Inflammatory macrophage treated with lipopolysaccharide for 1 hour (primary cell): Measurements from ENCODE around the gene PPP2R3A.
A peak's percentile ranks its signal among the peaks of the same experiment; 100 is the strongest.
"Not testable (repeated sequence)": the region's sequence is repeated elsewhere in the genome, so short reads cannot be mapped to it uniquely, and the experiment has no call there.

Experiments
- DNase-seq, 2 donors: peaks; one replicate each; pipeline ENCODE4 v3.0.0-alpha.2; 2020 to 2022

PPP2R3A gene

DNA sequence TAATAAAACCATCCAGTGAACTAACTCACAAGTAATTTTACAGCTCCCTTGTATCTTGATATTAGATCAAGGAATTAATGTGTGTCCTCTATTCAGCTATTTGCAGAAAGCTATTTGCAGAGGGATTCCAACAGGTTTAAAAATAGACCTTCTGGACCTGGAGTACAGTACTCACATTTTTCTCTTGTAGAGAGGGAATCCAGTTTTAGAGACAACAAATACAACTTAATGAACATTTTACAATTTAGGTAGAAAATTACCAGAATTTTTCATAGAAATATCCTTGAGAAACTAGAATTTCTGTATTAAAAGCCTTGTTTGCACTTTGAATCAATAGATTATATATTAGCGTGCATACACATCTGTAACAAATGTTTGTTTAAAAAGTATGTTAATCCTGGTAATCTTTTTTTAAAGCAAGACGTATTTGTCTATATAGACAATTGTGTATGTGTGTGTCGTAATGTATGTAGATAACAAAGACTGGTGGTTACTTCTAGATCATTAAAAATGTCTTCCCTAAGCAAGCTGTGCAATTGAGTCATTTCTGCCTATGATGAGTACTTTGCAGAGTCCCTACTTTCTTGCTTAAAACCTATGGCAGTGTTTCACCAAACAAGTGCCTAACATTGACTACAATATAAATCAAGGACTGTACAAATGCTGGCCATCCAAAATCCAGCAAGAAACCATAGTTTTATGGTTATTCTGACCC lies 57.9 kb downstream of the PPP2R3A start:
- DNase-seq = no peak

DNA sequence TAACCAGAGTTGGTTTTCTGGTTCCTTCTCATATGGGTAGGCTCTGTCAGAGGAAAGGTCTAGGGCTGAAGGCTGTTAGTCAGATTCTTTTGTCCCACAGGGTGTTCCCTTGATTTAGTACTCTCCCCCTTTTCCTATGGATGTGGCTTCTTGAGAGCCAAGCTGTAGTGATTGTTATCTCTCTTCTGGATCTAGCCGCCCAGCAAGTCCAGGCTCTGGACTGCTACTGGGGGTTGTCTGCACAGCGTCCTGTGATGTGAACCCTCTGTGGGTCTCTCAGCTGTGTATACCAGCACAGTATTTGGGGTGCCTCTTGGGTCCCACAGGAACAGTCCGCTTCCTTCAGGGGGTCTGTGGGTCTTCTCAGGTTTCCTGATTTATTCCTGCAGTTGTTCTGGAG lies 70.8 kb downstream of the PPP2R3A start:
- DNase-seq = no peak

DNA sequence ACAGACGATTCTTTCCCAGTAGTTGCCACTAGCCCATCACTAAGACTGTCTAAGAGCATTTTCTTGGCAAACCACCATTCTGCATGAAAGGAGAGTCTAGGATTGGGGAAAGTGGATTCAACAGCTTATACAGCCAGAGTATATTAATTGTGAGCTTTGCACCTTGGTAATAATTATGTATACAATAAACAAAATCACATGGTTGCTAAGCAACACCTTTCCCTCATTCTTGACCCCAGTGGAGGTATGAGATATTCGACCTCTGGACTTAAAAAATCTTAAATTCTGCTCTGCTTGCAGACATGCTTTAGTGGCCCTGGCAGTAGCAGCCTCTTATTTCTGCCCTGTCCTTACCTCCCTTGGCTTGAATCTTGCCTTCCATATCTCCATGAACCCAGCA lies 73.1 kb downstream of the PPP2R3A start:
- no peak for DNase-seq

DNA sequence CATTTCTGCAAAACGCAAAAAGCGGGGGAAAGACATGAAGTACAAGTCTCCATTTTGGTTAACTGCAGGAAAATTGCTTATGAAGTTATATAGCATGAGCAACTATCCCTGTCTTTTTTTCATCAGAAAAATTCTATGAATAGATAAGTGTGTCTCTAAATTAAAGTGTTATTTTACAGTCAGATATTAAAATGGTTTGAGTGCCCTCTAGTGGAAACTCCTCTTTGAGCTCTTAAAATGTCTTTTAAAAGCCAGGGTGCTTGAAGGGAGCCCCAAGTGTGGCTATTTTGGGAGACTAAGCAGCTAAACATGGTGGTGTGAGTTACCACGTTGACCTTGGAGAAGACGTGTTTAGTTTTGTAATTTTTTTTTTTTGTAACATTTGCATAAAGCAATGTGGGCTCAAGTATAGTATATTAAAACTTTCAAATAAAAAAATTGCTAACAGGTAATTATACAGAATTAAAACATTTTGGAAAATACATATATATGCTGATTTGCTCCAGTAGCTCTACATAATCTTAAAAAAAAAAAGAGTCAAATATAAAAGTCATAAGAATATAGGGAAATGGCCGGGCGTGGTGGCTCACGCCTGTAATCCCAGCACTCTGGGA lies 77.2 kb downstream of the PPP2R3A start:
- peak; percentile 25 to 83 for DNase-seq

DNA sequence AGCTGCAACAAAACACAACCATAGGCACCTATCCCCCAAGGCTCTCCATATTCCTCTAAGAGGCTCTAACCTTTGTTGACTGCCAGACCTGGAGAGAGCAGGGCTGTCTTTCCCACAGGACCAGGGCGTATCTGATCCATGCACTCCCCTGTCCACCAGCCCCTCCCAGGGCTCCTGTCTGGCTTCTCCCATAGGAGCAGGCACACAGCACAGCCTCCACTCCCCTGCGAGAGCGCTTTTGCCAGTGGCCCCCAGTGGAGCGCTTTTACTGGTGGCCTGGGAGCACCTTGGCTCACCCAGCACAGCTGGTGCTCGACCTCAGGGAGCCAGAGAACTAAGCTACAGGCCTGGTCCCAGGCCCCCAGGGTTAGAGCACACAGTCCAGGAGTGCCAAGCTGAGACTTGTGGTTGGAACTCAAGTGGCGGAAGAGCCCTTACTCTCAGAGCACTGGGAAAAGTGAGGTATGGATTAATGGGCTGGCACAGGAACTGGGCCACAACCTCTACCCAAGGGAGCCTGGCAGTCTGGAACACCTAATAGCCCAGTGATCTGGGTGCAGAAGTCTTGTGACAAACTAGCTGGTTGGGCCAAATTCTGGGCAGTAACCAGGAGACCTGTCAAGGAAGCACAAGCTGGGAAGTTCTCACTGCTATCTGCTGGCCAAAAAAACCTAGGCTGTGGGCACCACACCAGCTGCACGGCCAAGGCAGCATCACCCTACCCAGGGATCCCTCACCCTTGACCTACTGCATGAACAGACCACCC lies 79.6 kb downstream of the PPP2R3A start:
- no peak for DNase-seq

DNA sequence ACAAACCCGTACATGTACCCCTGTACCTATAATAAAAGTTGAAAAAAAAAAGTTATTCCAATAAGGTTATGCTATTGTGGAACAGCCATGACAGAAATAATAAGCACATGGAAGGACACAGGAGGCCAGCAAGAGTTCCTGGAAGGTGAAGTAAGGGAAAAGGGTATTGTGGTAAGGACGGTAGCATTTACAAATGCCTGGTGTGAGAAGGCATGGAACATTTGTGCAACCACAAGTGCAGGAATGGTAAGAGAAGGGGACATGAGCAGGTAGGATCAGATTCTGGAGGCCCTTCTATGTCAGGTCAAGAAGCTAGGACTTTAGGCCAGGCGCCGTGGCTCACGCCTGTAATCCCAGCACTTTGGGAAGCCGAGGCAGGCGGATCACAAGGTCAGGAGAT lies 82.5 kb downstream of the PPP2R3A start:
- no peak for DNase-seq

DNA sequence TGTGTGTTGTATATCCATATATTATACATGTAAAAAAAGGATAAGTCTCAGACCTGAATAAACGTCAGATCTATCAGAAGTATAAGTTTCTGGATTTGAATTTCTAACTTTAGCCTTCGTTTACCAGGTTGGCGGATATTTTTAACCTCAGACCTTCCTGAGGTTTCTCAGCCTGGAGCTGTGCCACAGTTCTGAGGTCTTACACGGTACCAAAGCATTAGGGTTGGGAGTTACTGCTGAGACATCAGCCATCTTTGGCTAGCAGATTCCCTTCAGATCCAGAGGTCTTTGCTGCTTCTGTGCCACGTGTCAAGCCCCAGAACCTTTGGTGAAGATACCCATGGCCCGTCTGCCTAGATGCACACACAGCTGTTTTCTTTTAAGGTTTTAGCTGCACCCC lies 84.7 kb downstream of the PPP2R3A start:
- DNase-seq = no peak

DNA sequence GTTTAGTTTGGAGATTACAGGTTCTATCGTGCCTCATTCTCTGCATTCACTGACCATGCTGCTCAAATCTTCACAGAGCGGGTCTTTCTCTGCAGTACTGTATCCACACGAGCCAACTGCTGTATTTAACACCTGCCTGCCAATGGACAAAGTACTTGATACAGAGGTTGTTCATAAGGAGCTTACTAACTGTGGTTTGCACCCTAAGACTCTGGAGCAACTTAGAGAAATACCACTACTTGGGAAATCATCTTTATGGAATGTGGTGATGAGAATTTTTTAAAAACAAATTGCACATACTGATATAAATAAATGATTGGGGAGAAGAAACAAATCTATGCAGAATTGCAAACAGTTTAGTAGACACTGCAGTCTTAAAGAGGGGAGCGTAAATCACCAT lies 90.0 kb downstream of the PPP2R3A start:
- DNase-seq = no peak

DNA sequence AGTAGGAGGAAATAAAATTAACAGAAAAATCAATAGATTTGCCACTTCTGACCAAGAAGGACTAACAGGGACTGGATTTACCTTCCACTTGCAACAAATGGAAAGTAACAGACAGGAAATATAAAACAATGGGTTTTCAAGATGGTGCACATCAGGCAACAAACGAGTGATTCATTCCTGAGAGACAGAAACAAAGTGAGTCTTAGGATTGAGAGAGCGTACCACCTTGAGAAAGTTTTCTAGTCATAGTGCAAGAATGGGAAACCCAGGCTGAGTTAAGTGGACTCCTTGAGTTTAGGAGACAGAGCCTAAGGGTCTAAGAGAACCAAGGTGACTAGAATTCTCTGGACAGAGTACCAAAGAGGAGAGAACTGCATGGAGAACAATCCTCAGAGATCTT lies 101.7 kb downstream of the PPP2R3A start:
- DNase-seq = no peak

DNA sequence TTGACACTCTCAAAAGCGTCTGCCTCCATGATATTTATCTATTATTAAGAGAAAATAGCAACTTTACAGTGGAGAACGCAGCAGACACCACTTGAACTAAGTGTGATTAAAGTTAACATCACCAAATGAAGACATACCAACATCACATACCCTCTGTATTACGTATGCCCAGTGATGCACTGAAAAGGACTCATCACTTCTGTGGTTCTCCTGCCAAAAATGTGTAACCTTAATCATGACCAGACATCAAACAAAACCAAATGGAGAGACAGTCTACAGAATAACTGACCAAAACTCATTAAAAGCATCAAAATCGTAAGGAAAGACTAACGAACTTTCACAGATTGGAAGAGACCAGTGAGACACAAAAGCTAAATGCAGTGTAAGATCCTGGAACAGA lies 103.2 kb downstream of the PPP2R3A start:
- DNase-seq = no peak

DNA sequence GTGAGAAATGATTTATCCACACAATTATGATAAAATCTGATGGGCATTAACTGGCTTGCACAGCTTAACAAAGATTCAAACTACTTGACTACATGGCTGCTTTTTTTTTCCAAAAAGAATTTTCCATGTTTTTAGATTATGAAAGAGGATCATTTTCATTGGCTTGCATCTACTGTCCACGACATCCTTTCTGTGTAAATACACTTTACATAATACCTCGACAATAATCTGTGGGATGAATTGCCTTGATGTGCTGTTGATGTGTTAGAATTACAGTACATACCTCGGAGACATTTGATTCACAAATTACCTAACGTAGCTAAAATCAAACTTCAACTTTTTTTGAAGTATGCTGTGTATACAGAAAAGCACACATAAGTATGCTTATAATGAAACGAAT lies 104.4 kb downstream of the PPP2R3A start:
- no peak for DNase-seq

DNA sequence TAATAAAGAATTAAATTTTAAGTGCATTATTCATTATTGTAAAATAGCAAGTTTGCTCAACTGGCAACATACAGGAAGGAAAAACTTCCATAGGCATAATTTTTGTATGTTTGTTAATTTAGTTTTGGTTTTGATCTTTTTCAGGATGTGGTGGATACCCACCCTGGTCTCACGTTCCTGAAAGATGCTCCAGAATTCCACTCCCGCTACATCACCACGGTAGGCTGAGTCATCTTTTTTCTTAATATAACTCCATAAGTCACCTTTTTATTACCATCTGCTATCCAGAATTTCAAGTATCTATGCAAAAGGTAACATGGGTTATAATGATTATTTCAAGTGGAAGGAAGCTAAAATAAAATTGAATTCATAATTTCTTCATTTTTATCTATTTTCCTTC lies 104.8 kb downstream of the PPP2R3A start:
- no peak for DNase-seq

DNA sequence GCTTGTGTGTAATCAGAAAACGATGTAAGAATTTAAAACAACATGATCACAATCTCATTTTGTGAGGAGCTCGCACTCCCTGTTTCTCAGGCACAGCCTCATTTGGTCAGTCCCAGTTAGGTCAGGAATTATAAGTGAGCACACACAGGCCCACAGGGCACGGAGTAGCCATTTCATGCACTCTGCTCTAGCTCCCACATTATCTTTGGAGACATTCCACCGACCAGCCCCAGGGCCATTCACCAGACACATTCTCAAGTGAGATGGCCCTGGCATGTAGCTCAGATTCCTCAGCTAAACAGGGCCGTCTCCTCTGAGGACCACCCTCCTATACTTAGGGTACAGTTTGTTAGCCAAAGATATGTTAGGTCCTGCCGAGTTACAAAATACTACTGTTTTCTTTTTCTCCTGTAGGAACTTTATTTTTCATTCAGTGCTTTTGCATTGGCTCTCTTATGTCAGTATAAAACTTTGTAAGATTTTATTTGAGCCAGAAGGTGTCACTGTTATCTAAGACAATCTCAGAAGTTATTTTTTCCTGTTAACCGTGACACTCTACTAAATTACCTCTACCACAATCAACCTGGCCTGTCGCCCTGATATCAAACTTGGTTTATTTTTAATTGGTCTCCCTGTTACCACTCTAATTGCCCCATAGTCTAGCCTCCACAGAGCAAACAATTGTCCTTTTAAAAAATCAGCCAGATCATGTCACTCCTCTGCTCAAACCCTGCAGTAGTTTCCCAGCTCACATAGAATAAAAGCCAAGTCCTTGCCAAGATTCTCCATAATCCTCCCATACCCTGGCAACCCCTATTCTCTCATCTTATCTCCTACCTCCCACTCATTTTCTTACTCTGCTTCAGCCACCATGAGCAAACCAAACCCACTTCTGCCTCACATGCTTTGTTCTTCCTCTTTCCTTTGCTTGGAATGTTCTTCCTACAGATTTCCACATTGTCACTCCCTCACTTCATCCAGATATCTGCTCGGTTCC lies 105.7 kb downstream of the PPP2R3A start:
- peak; percentile 45 to 81 for DNase-seq

DNA sequence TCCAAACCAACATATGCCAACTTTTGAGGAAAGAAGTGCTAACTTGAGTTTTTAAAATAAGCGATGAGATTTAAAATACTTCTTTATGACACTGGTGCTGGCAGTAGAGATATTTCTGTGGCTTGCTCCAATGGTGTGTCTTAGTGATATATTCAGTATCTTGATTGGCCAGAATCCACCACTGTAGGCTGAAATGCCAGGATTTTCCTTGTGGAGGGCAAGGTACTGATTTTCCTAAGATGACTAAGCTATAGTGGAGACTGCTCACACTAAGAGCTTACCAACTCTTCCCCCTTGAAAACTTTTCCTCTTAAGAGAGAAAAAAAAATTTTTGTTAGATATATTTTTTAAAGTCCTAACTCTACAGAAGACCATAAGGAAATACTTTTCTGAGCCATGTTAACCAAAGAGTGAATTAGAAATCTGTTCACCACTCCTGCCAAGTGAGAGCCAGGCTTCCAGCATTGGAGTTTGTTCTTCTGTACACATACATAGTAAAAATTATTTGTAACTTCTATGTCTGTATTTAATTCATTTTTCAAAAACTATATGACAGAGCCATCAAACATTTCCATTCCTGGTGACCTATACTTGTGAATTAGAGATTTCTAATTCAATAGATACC lies 109.1 kb downstream of the PPP2R3A start:
- no peak for DNase-seq

DNA sequence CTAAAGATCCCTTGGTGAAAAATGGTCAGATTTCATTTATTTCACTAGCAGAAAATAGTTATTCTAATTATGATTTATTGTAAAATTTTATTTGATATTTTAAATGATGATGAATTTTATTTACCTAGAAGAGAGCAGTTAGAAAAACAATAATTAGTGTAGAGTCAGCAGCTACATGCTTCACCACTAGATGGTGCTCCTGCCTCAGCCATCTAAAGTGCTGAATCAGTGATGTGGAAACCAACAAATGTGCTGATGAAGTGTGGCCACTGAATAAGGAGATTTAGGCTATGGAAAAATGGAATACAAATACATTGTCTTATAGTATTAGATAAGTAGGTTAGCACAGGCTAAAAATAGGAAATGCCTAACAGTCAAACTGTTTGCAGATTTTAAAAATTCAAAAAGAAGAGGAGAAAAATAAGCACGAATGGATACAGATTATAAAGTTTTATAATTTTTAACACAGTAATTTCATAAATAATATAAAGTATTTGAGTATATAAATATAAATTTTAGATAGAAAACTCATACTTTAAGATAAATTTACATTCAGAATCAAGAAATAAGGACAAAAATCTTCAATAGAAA lies 109.8 kb downstream of the PPP2R3A start:
- DNase-seq = peak; percentile 66 to 92

DNA sequence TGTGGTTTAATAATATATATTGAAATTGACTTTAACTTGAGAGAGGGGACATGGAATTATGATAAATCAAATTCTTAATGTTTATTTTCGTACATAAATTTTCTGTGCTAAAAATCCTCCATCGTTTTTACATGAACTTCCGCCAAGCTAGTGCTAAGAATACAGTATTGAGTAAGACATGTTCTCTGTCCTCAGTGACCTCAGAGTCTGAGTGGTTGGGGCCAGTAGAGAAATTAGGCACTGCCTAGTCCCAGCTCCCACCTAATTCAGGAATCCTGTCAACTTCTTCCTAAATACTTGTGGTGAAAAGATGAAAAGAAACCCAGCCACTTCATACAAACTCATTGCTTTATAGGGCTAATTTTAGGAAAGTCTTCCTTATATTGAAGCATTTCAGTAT lies 110.3 kb downstream of the PPP2R3A start:
- DNase-seq = peak; percentile 56 to 64

DNA sequence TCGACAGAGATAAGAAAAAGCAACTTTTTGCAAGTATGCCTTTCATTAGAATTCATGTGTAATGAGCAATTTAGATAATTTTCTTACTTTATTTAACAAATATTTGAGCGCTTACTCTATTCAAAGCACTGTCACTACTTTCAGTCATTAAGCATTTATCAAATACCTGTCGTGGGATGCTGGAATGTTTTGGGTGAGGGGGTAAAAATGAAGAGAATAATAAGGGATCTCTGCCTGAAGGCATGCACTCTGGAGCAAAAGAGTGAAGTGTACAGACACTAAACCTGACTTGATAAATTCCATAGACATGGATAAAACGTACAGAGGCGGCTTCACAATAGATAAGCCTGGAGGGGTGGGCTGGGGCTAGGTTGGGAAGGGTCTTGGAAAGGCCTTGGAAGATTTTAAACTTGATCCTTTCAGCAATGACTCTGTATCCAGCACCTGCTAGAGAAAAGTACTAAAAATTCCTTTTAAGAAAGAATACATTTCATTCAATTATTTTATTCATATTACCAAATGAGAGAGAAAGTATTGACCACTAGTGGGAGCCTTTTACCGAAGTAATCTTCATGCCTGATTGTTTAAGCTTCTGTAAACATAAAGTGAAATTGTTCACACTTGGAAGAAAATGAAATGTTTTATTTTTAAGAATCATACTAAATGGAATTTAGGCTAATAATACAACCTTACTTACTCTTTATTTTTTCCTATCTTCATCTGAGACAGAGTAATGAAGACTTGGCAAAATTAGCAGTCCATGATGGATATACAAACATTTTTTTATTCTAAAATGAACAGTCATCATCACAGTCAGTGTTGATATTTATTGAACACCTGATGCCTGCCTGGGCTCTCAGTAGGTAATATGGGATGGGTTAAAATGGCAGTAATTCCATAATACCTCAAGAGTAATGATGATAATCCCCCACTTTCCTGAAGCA lies 113.2 kb downstream of the PPP2R3A start:
- DNase-seq = peak; percentile 10 to 47

DNA sequence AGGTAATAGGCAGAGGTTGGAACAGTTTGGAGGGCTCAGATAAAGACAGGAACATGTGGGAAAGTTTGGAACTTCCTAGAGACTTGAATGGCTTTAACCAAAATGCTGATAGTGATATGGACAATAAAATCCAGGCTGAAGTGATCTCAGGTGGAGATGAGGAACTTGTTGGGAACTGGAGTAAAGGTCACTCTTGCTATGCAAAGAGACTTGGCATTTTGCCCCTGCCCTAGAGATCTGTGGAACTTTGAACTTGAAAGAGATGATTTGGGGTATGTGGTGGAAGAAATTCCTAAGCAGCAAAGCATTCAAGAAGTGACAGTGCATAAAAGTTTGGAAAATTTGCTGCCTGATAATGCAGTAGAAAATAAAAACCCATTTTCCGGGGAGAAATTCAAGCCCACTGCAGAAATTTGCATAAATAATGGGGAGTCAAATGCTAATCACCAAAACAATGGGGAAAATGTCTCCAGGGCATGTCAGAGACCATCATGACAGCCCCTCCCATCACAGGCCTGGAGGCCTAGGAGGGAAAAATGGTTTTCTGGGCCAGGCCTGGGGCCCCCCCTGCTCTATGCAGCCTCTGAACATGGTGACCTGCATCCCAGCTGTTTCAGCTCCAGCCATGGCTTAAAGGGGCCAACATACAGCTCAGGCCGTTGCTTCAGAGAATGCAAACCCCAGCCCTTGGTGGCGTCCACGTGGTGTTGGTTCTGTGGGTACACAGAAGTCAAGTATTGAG lies 118.3 kb downstream of the PPP2R3A start:
- not testable (repeated sequence) for DNase-seq

DNA sequence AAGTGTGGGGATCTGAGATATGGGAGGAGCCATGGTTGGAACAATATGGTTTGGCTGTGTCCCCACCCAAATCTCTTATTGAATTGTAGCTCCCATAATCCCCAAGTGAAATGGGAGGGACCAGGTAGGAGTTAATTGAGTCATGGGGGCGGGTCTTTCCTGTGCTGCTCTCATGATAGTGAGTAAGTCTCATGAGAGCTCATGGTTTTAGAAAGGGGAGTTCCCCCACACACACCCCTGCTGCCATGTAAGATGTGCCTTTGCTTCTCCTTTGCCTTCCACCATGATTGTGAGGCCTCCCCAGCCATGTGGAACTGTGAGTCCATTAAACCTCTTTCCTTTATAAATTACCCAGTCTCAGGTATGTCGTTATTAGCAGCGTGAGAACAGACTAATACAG lies 119.5 kb downstream of the PPP2R3A start:
- DNase-seq = peak; percentile 14 to 43

DNA sequence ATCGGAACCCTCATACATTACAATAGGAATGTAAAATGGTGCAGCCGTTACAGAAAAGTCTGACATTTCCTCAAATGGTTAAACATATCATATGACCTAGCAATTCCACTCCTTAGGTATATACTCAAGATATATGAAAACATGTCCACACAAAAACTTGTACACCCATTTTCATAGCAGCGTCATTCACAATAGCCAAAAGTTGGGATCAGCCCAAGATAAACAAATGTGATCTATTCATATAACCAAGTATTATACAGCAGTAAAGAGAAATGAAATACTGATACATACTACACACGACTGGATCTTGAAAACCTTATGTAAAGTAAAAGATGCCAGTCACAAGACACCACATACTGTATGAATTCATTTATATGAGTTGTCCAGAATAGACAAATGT lies 128.2 kb downstream of the PPP2R3A start:
- no peak for DNase-seq
